Measurements from ENCODE around the gene COL18A1.

DNA sequence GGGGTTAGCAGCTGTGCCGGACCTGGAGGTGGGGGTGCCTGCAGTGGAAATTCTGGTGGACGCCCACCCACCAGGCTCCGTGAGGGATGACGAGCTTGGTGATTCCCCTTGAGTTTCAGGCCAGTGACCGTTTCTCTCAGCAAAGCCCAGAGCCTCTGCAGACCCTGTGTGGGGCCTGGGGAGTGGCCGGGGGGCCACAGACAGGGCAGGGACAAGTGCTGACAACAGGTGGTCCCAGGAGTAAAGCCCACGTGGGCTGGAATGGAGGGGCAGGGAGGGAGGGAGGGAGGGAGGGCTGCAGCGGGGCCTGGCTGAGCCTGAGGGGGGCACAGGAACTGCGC is 52.8 kb downstream of the COL18A1 start:
- TF ChIP-seq, protein P1, sequence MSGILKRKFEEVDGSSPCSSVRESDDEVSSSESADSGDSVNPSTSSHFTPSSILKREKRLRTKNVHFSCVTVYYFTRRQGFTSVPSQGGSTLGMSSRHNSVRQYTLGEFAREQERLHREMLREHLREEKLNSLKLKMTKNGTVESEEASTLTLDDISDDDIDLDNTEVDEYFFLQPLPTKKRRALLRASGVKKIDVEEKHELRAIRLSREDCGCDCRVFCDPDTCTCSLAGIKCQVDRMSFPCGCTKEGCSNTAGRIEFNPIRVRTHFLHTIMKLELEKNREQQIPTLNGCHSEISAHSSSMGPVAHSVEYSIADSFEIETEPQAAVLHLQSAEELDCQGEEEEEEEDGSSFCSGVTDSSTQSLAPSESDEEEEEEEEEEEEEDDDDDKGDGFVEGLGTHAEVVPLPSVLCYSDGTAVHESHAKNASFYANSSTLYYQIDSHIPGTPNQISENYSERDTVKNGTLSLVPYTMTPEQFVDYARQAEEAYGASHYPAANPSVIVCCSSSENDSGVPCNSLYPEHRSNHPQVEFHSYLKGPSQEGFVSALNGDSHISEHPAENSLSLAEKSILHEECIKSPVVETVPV (CRISPR knock-in tag; IDR thresholded peaks at IDR 0.05), result no peak
- TF ChIP-seq ZNF8 (CRISPR knock-in tag; IDR thresholded peaks at IDR 0.05), result no peak
